HepG2 (cell line): ENCODE results near the gene WNT7B. TPM values are rescaled to one million over a fixed set of nuclear protein-coding genes. Genes with fewer than 3 reads are reported as not detected.

Experiments
- ATAC-seq: fragments of 200-7000 bp; cut with Tn5 transposase; 3 replicates; pipeline ENCODE4 v1.9.1; 2020; ENCODE audit warnings: mild to moderate bottlenecking, moderate library complexity
- BruUV-seq: library from RNA; stranded (reverse); fragments of 400-500 nt; replicated peaks from 2 replicates; lab custom pipeline; 2021; lab: Mats Ljungman, UMichigan
- CTCF ChIA-PET: fragments of 300-600 bp; formaldehyde crosslinking; extraction: SDS; loops from one replicate; lab custom pipeline; 2021; ENCODE audit warnings: low total read pairs, inconsistent platforms, low intra/inter-chr PET ratio; lab: Yijun Ruan, JAX
- POLR2A ChIA-PET: fragments of 350-600 bp; sonication (Branson Sonifier 250); formaldehyde crosslinking; loops from one replicate; lab custom pipeline; 2020; ENCODE audit warnings: antibody characterized with exemption, inconsistent platforms; lab: Yijun Ruan, JAX
- DNase-seq: peaks from one replicate; pipeline ENCODE4 v3.0.0-alpha.2; 2015; ENCODE audit warnings: low spot score
- FAIRE-seq: peaks from 3 replicates; lab custom pipeline; 2011; peaks lifted over from hg19 to GRCh38; lab: Jason Lieb, UNC
- H2AFZ ChIP-seq: one replicate; pipeline ENCODE4 v1.6.1; 2011; ENCODE audit warnings: low read length, inconsistent platforms
- H3K27ac ChIP-seq: fragments of 300-600 bp; 3 replicates; pipeline ENCODE4 v1.8.0; 2011; ENCODE audit warnings: mixed run types, mild to moderate bottlenecking, mixed read lengths, low read length, inconsistent platforms; ENCODE audit not compliant: insufficient read depth; ENCODE audit errors: extremely low read length
- H3K27me3 ChIP-seq, 2 experiments: fragments of 200-600 bp in 1 of 2; 2 replicates in 1 of 2; 3 replicates in 1 of 2; pipeline versions ENCODE4 v1.6.0 to v1.8.0; 2011; ENCODE audit warnings: low read length in 2 of 2, mild to moderate bottlenecking in 2 of 2, moderate library complexity in 2 of 2, inconsistent platforms in 1 of 2; ENCODE audit not compliant: insufficient read depth in 2 of 2, control insufficient read depth in 1 of 2
- H3K36me3 ChIP-seq, 2 experiments: fragments of 200-600 bp in 1 of 2; replicated peaks in 1 of 2; 2 replicates in 1 of 2; 3 replicates in 1 of 2; pipeline versions ENCODE4 v1.5.1 to v1.8.0; 2011; ENCODE audit warnings: low read length in 2 of 2, inconsistent platforms in 1 of 2; ENCODE audit not compliant: insufficient read depth in 2 of 2, control insufficient read depth in 1 of 2
- H3K4me1 ChIP-seq: 2 replicates; pipeline ENCODE4 v1.5.1; 2012; ENCODE audit warnings: low read length, inconsistent platforms; ENCODE audit not compliant: insufficient read depth
- H3K4me2 ChIP-seq: 2 replicates; pipeline ENCODE4 v1.6.0; 2011; ENCODE audit warnings: low read depth, low read length, inconsistent platforms
- H3K4me3 ChIP-seq, 3 experiments: fragments of 200-600 bp in 1 of 3; sonication (generic), shearing (Covaris generic) in 1 of 3; replicated peaks in 1 of 3; 2 replicates each; pipeline ENCODE4 v1.5.1; 2011 to 2016; ENCODE audit warnings: low read length in 3 of 3, inconsistent platforms in 2 of 3, low read depth in 2 of 3, mild to moderate bottlenecking in 2 of 3, control low read depth in 1 of 3, mixed read lengths in 1 of 3; ENCODE audit not compliant: insufficient read depth in 1 of 3
- H3K79me2 ChIP-seq: one replicate; pipeline ENCODE4 v1.6.1; 2011; ENCODE audit warnings: low read length, inconsistent platforms; ENCODE audit not compliant: insufficient read depth
- H3K9ac ChIP-seq: 2 replicates; pipeline ENCODE4 v1.6.0; 2011; ENCODE audit warnings: mild to moderate bottlenecking, low read depth, low read length, inconsistent platforms; ENCODE audit not compliant: insufficient read depth
- H3K9me3 ChIP-seq: 2 replicates; pipeline ENCODE4 v1.5.1; 2012; ENCODE audit warnings: mild to moderate bottlenecking, low read length
- H4K20me1 ChIP-seq: 2 replicates; pipeline ENCODE4 v1.6.0; 2011; ENCODE audit warnings: inconsistent platforms, mild to moderate bottlenecking, low read length, moderate library complexity; ENCODE audit not compliant: insufficient read depth
- ATF5 ChIP-seq: sonication (generic); formaldehyde crosslinking; IDR thresholded peaks from 2 replicates; pipeline ENCODE4 v1.4.0; 2020; ENCODE audit warnings: mild to moderate bottlenecking, low read depth, missing genetic modification reagents
- EED ChIP-seq: sonication (generic); formaldehyde crosslinking; IDR thresholded peaks from 2 replicates; pipeline ENCODE4 v1.5.0; 2020; ENCODE audit warnings: mild to moderate bottlenecking, missing genetic modification reagents
- HMGXB4 ChIP-seq, 2 experiments: sonication (generic) in 1 of 2; formaldehyde crosslinking in 1 of 2; IDR thresholded peaks; 2 replicates each; pipeline versions ENCODE4 v1.4.0 to v1.6.1; 2018 to 2020; ENCODE audit warnings: missing genetic modification reagents in 2 of 2, borderline replicate concordance in 1 of 2, low read depth in 1 of 2, mild to moderate bottlenecking in 1 of 2, missing biosample characterization in 1 of 2
- HNRNPLL ChIP-seq: fragments of 200-400 bp; formaldehyde crosslinking; IDR thresholded peaks from 2 replicates; pipeline ENCODE4 v1.6.1; 2017; ENCODE audit warnings: mild to moderate bottlenecking, low read depth, low read length; ENCODE audit not compliant: poor library complexity, severe bottlenecking
- HOXA9 ChIP-seq: sonication (generic); formaldehyde crosslinking; IDR thresholded peaks from 2 replicates; pipeline ENCODE4 v1.8.1; 2022; ENCODE audit warnings: missing genetic modification reagents, mild to moderate bottlenecking, moderate library complexity, borderline replicate concordance
- MEIS2 ChIP-seq: sonication (generic); formaldehyde crosslinking; IDR thresholded peaks from 2 replicates; pipeline ENCODE4 v1.9.0; 2021; ENCODE audit warnings: mild to moderate bottlenecking, missing genetic modification reagents
- NBN ChIP-seq: fragments of 450-650 bp; conservative IDR thresholded peaks from 2 replicates; pipeline ENCODE4 v1.6.1; 2017
- PATZ1 ChIP-seq: sonication (generic); formaldehyde crosslinking; IDR thresholded peaks from 2 replicates; pipeline ENCODE4 v1.4.0; 2020; ENCODE audit warnings: missing genetic modification reagents
- ZC3H13 ChIP-seq: sonication (generic); formaldehyde crosslinking; IDR thresholded peaks from 2 replicates; pipeline ENCODE4 v1.8.1; 2023; ENCODE audit warnings: mild to moderate bottlenecking, missing genetic modification reagents, moderate library complexity
- ZNF260 ChIP-seq: sonication (generic); formaldehyde crosslinking; IDR thresholded peaks from 2 replicates; pipeline ENCODE4 v1.4.0; 2020; ENCODE audit warnings: missing genetic modification reagents, low read depth, mild to moderate bottlenecking, borderline replicate concordance
- ZNF441 ChIP-seq: sonication (generic); formaldehyde crosslinking; IDR thresholded peaks from 2 replicates; pipeline ENCODE4 v1.7.0; 2021; ENCODE audit warnings: missing genetic modification reagents, borderline replicate concordance
- ZNF619 ChIP-seq: sonication (generic); formaldehyde crosslinking; IDR thresholded peaks from 2 replicates; pipeline ENCODE4 v1.4.0; 2020; ENCODE audit warnings: mild to moderate bottlenecking, missing genetic modification reagents
- WGBS: methylation state at CpG from one replicate; pipeline ENCODE4 v1.1.6; 2017; ENCODE audit warnings: low lambda C conversion rate; 5-methylcytosine and 5-hydroxymethylcytosine counted together
- in situ Hi-C: cut with HindIII; loops from 2 replicates; pipeline ENCODE4 v1.10.0; 2017; ENCODE audit warnings: low pct_unique_long_range_greater_than_20kb; ENCODE audit not compliant: extremely low pct_ligation_motif_present
- intact Hi-C: fragments of 100-400 bp; cut with micrococcal nuclease; formaldehyde crosslinking; loops from one replicate; pipeline ENCODE4 v1.10.0; 2022; ENCODE audit not compliant: unreplicated experiment
- polyA plus RNA-seq, 8 experiments: library from polyadenylated mRNA; depleted of rRNA in 3 of 8; stranded (reverse) in 7 of 8; unstranded in 1 of 8; fragments of >200 nt; fragmentation: Illumina TruSeq in 4 of 8; extraction: Trizol in 4 of 8; gene quantifications; 2 replicates each; pipeline versions ENCODE4 v1.2.1 to v1.2.3, GENCODE V29; 2011 to 2016; ENCODE audit warnings: low read depth in 4 of 8, missing spikeins in 1 of 8, mixed read lengths in 1 of 8; ENCODE audit not compliant: insufficient read depth in 1 of 8
- total RNA-seq, 5 experiments: library from RNA; depleted of rRNA; stranded (reverse); fragments of >200 nt; fragmentation: Illumina TruSeq; extraction: Trizol; gene quantifications; 2 replicates each; pipeline ENCODE4 v1.2.3, GENCODE V29; 2016; ENCODE audit warnings: low read depth in 1 of 5
- TF ChIP-seq, protein P1 (sequence below): sonication (generic); formaldehyde crosslinking; IDR thresholded peaks from 2 replicates; pipeline ENCODE4 v1.4.0; 2020; ENCODE audit warnings: mild to moderate bottlenecking, missing genetic modification reagents

The WNT7B gene
- total and polyA plus RNA-seq, 2 of the 13 experiments (the other 11 are each of a cell fraction or from before 2014, with no cell fraction given): 0.09 TPM; not detected in 1

GRCh38 chr22:45994491-45995404 lies 17.8 kb upstream of the WNT7B start:
- no peaks in the 10 kb centered on the region for H3K9me3 ChIP-seq
- ChIA-PET CTCF (interaction anchor here (1.5 to 4.1 kb wide), 2 partner anchors 12 to 122 kb away, joined by 11 to 86 read pairs; no protein-coding TSS in a partner anchor), POLR2A (no interaction called here)
- no peak overlapping the region for H3K9ac ChIP-seq
- BruUV-seq: no TSS peak
- peaks cover 6 to 69% of the 10 kb centered on the region in 2 experiments for H3K27me3 ChIP-seq
- DNase-seq (no peak), FAIRE-seq (no peak), ATAC-seq (peak; percentile 68)
- no peak overlapping the region for H3K4me2 ChIP-seq
- H3K79me2 ChIP-seq: no peaks in the 10 kb centered on the region
- in situ Hi-C loops: loop anchor here (5.0 kb wide), 1 partner anchor 43 kb away; no protein-coding TSS in a partner anchor
- H4K20me1 ChIP-seq: no peaks in the 10 kb centered on the region
- peaks cover 22% of the 10 kb centered on the region for H3K4me1 ChIP-seq
- 67% methylated on average over 6 of the region's 27 CpGs for WGBS
- H3K4me3 ChIP-seq: no peak overlapping the region
- H2AFZ ChIP-seq: no peak overlapping the region
- intact Hi-C loops: loop anchor here (1.0 to 5.0 kb wide), 2 partner anchors 43 to 122 kb away; no protein-coding TSS in a partner anchor
- H3K27ac ChIP-seq: no peak overlapping the region
- no peaks in the 10 kb centered on the region for H3K36me3 ChIP-seq
- TF ChIP-seq HNRNPLL: peak; percentile 26
- TF ChIP-seq HOXA9 (CRISPR knock-in tag): no peak
- no peak for TF ChIP-seq NBN
- TF ChIP-seq ZC3H13 (CRISPR knock-in tag): no peak
- TF ChIP-seq ATF5: no peak
- 0 out of 2 replicates have a peak, but pooled peaks have one; percentile 15 for TF ChIP-seq PATZ1
- TF ChIP-seq ZNF260 (CRISPR knock-in tag): no peak
- peak in 1 of 2 experiments; percentile 25; a peak in 1 of 4 replicates for TF ChIP-seq HMGXB4 (CRISPR knock-in tag; IDR thresholded peaks at IDR 0.05; ENCODE audit: borderline replicate concordance in 1 of 2, low read depth in 1 of 2)
- TF ChIP-seq ZNF441 (CRISPR knock-in tag): no peak
- no peak for TF ChIP-seq MEIS2
- no peak for TF ChIP-seq EED (CRISPR knock-in tag)
- TF ChIP-seq ZNF619 (CRISPR knock-in tag): no peak
- TF ChIP-seq, protein P1, sequence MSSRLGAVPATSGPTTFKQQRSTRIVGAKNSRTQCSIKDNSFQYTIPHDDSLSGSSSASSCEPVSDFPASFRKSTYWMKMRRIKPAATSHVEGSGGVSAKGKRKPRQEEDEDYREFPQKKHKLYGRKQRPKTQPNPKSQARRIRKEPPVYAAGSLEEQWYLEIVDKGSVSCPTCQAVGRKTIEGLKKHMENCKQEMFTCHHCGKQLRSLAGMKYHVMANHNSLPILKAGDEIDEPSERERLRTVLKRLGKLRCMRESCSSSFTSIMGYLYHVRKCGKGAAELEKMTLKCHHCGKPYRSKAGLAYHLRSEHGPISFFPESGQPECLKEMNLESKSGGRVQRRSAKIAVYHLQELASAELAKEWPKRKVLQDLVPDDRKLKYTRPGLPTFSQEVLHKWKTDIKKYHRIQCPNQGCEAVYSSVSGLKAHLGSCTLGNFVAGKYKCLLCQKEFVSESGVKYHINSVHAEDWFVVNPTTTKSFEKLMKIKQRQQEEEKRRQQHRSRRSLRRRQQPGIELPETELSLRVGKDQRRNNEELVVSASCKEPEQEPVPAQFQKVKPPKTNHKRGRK (CRISPR knock-in tag): no peak
